Activated T-helper 2 cell treated with anti-CD3 and anti-CD28 coated beads, Interferon-gamma antibody, Interleukin-2, Interleukin-4, amounts not matched to agents 10 μg/mL and 5 μg/mL and 100 μg/mL, durations not matched to agents 14 hours and 24 hours and 36 hours (primary cell): ENCODE results near the gene KCTD17. TPM values are rescaled to one million over a fixed set of nuclear protein-coding genes. Genes with fewer than 3 reads are reported as not detected.
A peak's percentile ranks its signal among the peaks of the same experiment; 100 is the strongest.
"Not testable (repeated sequence)": the region's sequence is repeated elsewhere in the genome, so short reads cannot be mapped to it uniquely, and the experiment has no call there.

Experiments
- DNase-seq: peaks from one replicate; pipeline ENCODE4 v3.0.0; 2021; ENCODE audit warnings: low spot score
- H3K27ac Mint-ChIP-seq: one replicate; pipeline ENCODE4 v1.8.0; 2021; ENCODE audit warnings: mixed read lengths
- H3K27me3 Mint-ChIP-seq: one replicate; pipeline ENCODE4 v1.8.0; 2021; ENCODE audit warnings: low read depth, mixed read lengths
- H3K36me3 Mint-ChIP-seq: one replicate; pipeline ENCODE4 v1.8.0; 2021; ENCODE audit warnings: low read depth, mixed read lengths
- H3K4me1 Mint-ChIP-seq: one replicate; pipeline ENCODE4 v1.8.0; 2021; ENCODE audit warnings: low read depth, mixed read lengths
- H3K4me3 Mint-ChIP-seq: one replicate; pipeline ENCODE4 v1.8.0; 2021; ENCODE audit warnings: low read depth, mild to moderate bottlenecking, moderate library complexity, mixed read lengths
- H3K9me3 Mint-ChIP-seq: one replicate; pipeline ENCODE4 v1.8.0; 2021; ENCODE audit warnings: mixed read lengths
- intact Hi-C: fragments of 100-400 bp; cut with micrococcal nuclease; formaldehyde crosslinking; loops from one replicate; pipeline ENCODE4 v1.15.1; 2023
- total RNA-seq: library from RNA; stranded (reverse); gene quantifications from 2 replicates; pipeline ENCODE4 v1.2.3, GENCODE V29; 2022

The KCTD17 gene
- total RNA-seq, 1 donor from 2014 or later, result 70.4 TPM

GRCh38 chr22:37070744-37071143 is 19.2 kb downstream of the KCTD17 start:
- H3K27me3 Mint-ChIP-seq, result peaks cover 7% of the 10 kb centered on the region
- no peak overlapping the region for H3K27ac Mint-ChIP-seq
- no peaks in the 10 kb centered on the region for H3K36me3 Mint-ChIP-seq
- intact Hi-C loops, result no loop called here
- no peak for DNase-seq
- no peak overlapping the region for H3K4me3 Mint-ChIP-seq
- no peaks in the 10 kb centered on the region for H3K9me3 Mint-ChIP-seq
- H3K4me1 Mint-ChIP-seq, result peaks cover 2% of the 10 kb centered on the region

- H3K27me3 Mint-ChIP-seq, H3K4me3 Mint-ChIP-seq, DNase-seq, H3K27ac Mint-ChIP-seq, H3K9me3 Mint-ChIP-seq, H3K4me1 Mint-ChIP-seq, intact Hi-C loops, H3K36me3 Mint-ChIP-seq: not testable (repeated sequence)
These were observed 20.5 kb downstream of the KCTD17 start for GRCh38 chr22:37071850-37072592.

- peaks cover 7% of the 10 kb centered on the region for H3K27me3 Mint-ChIP-seq
- no peak overlapping the region for H3K4me3 Mint-ChIP-seq
- intact Hi-C loops, result no loop called here
- H3K9me3 Mint-ChIP-seq, result no peaks in the 10 kb centered on the region
- no peak overlapping the region for H3K27ac Mint-ChIP-seq
- H3K36me3 Mint-ChIP-seq, result no peaks in the 10 kb centered on the region
- peaks cover 6% of the 10 kb centered on the region for H3K4me1 Mint-ChIP-seq
- DNase-seq, result no peak
These were observed 21.1 kb downstream of the KCTD17 start for GRCh38 chr22:37072673-37073072.

- intact Hi-C loops, result no loop called here
- peaks cover 6% of the 10 kb centered on the region for H3K27me3 Mint-ChIP-seq
- no peak overlapping the region for H3K27ac Mint-ChIP-seq
- no peaks in the 10 kb centered on the region for H3K36me3 Mint-ChIP-seq
- H3K4me1 Mint-ChIP-seq, result peaks cover 22% of the 10 kb centered on the region
- H3K4me3 Mint-ChIP-seq, result no peak overlapping the region
- H3K9me3 Mint-ChIP-seq, result no peaks in the 10 kb centered on the region
- DNase-seq, result no peak
These were observed 23.0 kb downstream of the KCTD17 start for GRCh38 chr22:37074537-37074936.

GRCh38 chr22:37075046-37075445 is 23.5 kb downstream of the KCTD17 start:
- Mint-ChIP-seq H3K27me3 (peaks cover 1% of the 10 kb centered on the region), H3K36me3 (no peaks in the 10 kb centered on the region), H3K4me1 (peaks cover 27% of the 10 kb centered on the region), H3K9me3 (no peaks in the 10 kb centered on the region), H3K27ac (no peak overlapping the region), H3K4me3 (no peak overlapping the region)
- no peak for DNase-seq
- intact Hi-C loops, result no loop called here

- intact Hi-C loops, result no loop called here
These were observed 24.4 kb downstream of the KCTD17 start for GRCh38 chr22:37075822-37076433.

GRCh38 chr22:37077802-37078448 is 26.4 kb downstream of the KCTD17 start:
- H3K27me3 Mint-ChIP-seq, result no peaks in the 10 kb centered on the region
- intact Hi-C loops, result loop anchor here (1.0 kb wide), 1 partner anchor 116 kb away; no protein-coding TSS in a partner anchor
- peaks cover 4% of the 10 kb centered on the region for H3K36me3 Mint-ChIP-seq
- H3K27ac Mint-ChIP-seq, result peak overlapping the region; percentile 99
- H3K9me3 Mint-ChIP-seq, result no peaks in the 10 kb centered on the region
- peak overlapping the region; percentile 5 for H3K4me3 Mint-ChIP-seq
- peak; percentile 71 for DNase-seq
- H3K4me1 Mint-ChIP-seq, result peaks cover 55% of the 10 kb centered on the region

More at GRCh38 chr22:37075822-37076433, 24.4 kb downstream of the KCTD17 start:
- no peaks in the 10 kb centered on the region for H3K36me3 Mint-ChIP-seq
- H3K27ac Mint-ChIP-seq, result peak overlapping the region; percentile 25
- no peak for DNase-seq
- H3K4me1 Mint-ChIP-seq, result peaks cover 35% of the 10 kb centered on the region
- H3K9me3 Mint-ChIP-seq, result no peaks in the 10 kb centered on the region
- no peaks in the 10 kb centered on the region for H3K27me3 Mint-ChIP-seq
- H3K4me3 Mint-ChIP-seq, result no peak overlapping the region

- Mint-ChIP-seq H3K27ac (peak overlapping the region; percentile 99), H3K4me3 (peak overlapping the region; percentile 37), H3K36me3 (peaks cover 4% of the 10 kb centered on the region), H3K27me3 (no peaks in the 10 kb centered on the region), H3K9me3 (no peaks in the 10 kb centered on the region), H3K4me1 (peaks cover 67% of the 10 kb centered on the region)
- DNase-seq, result no peak
- intact Hi-C loops, result loop anchor here (1.0 kb wide), 4 partner anchors 16 to 120 kb away; no protein-coding TSS in a partner anchor
These were observed 27.6 kb downstream of the KCTD17 start for GRCh38 chr22:37079158-37079557.

GRCh38 chr22:37079668-37080171 is 28.2 kb downstream of the KCTD17 start:
- peak overlapping the region; percentile 99 for H3K27ac Mint-ChIP-seq
- peak overlapping the region; percentile 58 for H3K4me3 Mint-ChIP-seq
- no peaks in the 10 kb centered on the region for H3K9me3 Mint-ChIP-seq
- H3K4me1 Mint-ChIP-seq, result peaks cover 68% of the 10 kb centered on the region
- no peaks in the 10 kb centered on the region for H3K27me3 Mint-ChIP-seq
- peak; percentile 87 for DNase-seq
- H3K36me3 Mint-ChIP-seq, result peaks cover 4% of the 10 kb centered on the region
- intact Hi-C loops, result loop anchor here (1.0 kb wide), 6 partner anchors 16 to 120 kb away; no protein-coding TSS in a partner anchor

- Mint-ChIP-seq H3K4me3 (peak overlapping the region; percentile 6), H3K27me3 (no peaks in the 10 kb centered on the region), H3K9me3 (no peaks in the 10 kb centered on the region), H3K4me1 (peaks cover 68% of the 10 kb centered on the region), H3K27ac (peak overlapping the region; percentile 99), H3K36me3 (peaks cover 4% of the 10 kb centered on the region)
- DNase-seq, result no peak
- intact Hi-C loops, result loop anchor here (1.0 kb wide), 2 partner anchors 42 to 83 kb away; no protein-coding TSS in a partner anchor
These were observed 28.9 kb downstream of the KCTD17 start for GRCh38 chr22:37080438-37080837.

GRCh38 chr22:37080838-37081237 is 29.3 kb downstream of the KCTD17 start:
- intact Hi-C loops, result loop anchor here (1.0 kb wide), 2 partner anchors 41 to 82 kb away; no protein-coding TSS in a partner anchor
- Mint-ChIP-seq H3K4me1 (peaks cover 65% of the 10 kb centered on the region), H3K9me3 (no peaks in the 10 kb centered on the region), H3K36me3 (peaks cover 4% of the 10 kb centered on the region), H3K27me3 (no peaks in the 10 kb centered on the region), H3K27ac (peak overlapping the region; percentile 99), H3K4me3 (no peak overlapping the region)
- DNase-seq, result no peak

- Mint-ChIP-seq H3K4me3 (peak overlapping the region; percentile 3), H3K27ac (peak overlapping the region; percentile 99), H3K4me1 (peaks cover 63% of the 10 kb centered on the region), H3K36me3 (peaks cover 4% of the 10 kb centered on the region), H3K9me3 (no peaks in the 10 kb centered on the region), H3K27me3 (no peaks in the 10 kb centered on the region)
- DNase-seq, result no peak
- intact Hi-C loops, result no loop called here
These were observed 30.8 kb downstream of the KCTD17 start for GRCh38 chr22:37082251-37082873.
